SH-SY5Y (cell line): Measurements from ENCODE around the gene DENND1B.

Source experiments
- GATA2 ChIP-seq: IDR thresholded peaks from 2 replicates; pipeline ENCODE4 v1.6.1; 2011; ENCODE audit warnings: mild to moderate bottlenecking, low read depth, low read length
- GATA3 ChIP-seq: IDR thresholded peaks from 2 replicates; pipeline ENCODE4 v1.6.1; 2011; ENCODE audit warnings: low read depth, mild to moderate bottlenecking, low read length, moderate library complexity

The DENND1B gene

GRCh38 chr1:197663162-197663953, 111.9 kb downstream of the DENND1B start:
- TF ChIP-seq GATA3 = no peak
- TF ChIP-seq GATA2 = no peak

GRCh38 chr1:197660389-197660788, 114.9 kb downstream of the DENND1B start:
- no peak for TF ChIP-seq GATA3
- TF ChIP-seq GATA2 = no peak

GRCh38 chr1:197659171-197659570, 116.1 kb downstream of the DENND1B start:
- no peak for TF ChIP-seq GATA3
- TF ChIP-seq GATA2 = no peak

GRCh38 chr1:197649188-197649587, 126.1 kb downstream of the DENND1B start:
- TF ChIP-seq GATA3 (no peak), GATA2 (no peak)

- TF ChIP-seq GATA3 = no peak
- TF ChIP-seq GATA2 = no peak
Measured at GRCh38 chr1:197638316-197638715, 137.0 kb downstream of the DENND1B start.

- no peak for TF ChIP-seq GATA3
Measured at GRCh38 chr1:197637406-197637805, 137.9 kb downstream of the DENND1B start.

- no peak for TF ChIP-seq GATA2
- no peak for TF ChIP-seq GATA3
Measured at GRCh38 chr1:197633447-197634078, 141.7 kb downstream of the DENND1B start.

- no peak for TF ChIP-seq GATA2
Measured at GRCh38 chr1:197632651-197633050, 142.6 kb downstream of the DENND1B start.

GRCh38 chr1:197632005-197632404, 143.3 kb downstream of the DENND1B start:
- no peak for TF ChIP-seq GATA3
- TF ChIP-seq GATA2 = no peak

GRCh38 chr1:197622371-197622770, 152.9 kb downstream of the DENND1B start:
- TF ChIP-seq GATA2 (no peak), GATA3 (no peak)

- TF ChIP-seq GATA3 (no peak), GATA2 (no peak)
Measured at GRCh38 chr1:197621761-197622160, 153.5 kb downstream of the DENND1B start.

GRCh38 chr1:197620714-197621163, 154.5 kb downstream of the DENND1B start:
- TF ChIP-seq GATA3 (no peak), GATA2 (no peak)

- no peak for TF ChIP-seq GATA3
- no peak for TF ChIP-seq GATA2
Measured at GRCh38 chr1:197619008-197619640, 156.2 kb downstream of the DENND1B start.

- TF ChIP-seq GATA3 (no peak), GATA2 (no peak)
Measured at GRCh38 chr1:197618061-197618460, 157.2 kb downstream of the DENND1B start.

- TF ChIP-seq GATA3 = no peak
- TF ChIP-seq GATA2 = no peak
Measured at GRCh38 chr1:197615693-197616011, 159.6 kb downstream of the DENND1B start.
